AG04449 (cell line): ENCODE measurements around the gene TIGD6.

ENCODE experiments used
- CTCF ChIA-PET: fragments of 350-600 bp; formaldehyde crosslinking; extraction: SDS; loops from one replicate; lab custom pipeline; 2021; ENCODE audit warnings: antibody characterized with exemption; lab: Yijun Ruan, JAX
- POLR2A ChIA-PET: fragments of 400-600, 350-600 bp; formaldehyde crosslinking; extraction: SDS; loops from one replicate; lab custom pipeline; 2020; ENCODE audit warnings: antibody characterized with exemption, inconsistent platforms; lab: Yijun Ruan, JAX
- DNase-seq: peaks from one replicate; pipeline ENCODE4 v3.0.0-alpha.2; 2010; ENCODE audit warnings: low read depth, low spot score
- H3K4me3 ChIP-seq: 2 replicates; pipeline ENCODE4 v1.5.1; 2011; ENCODE audit warnings: low read depth, mild to moderate bottlenecking, control low read depth, low read length
- CTCF ChIP-seq: IDR thresholded peaks from one replicate; pipeline ENCODE4 v1.5.1; 2011; ENCODE audit warnings: mild to moderate bottlenecking, moderate library complexity, low read length, control low read depth, inconsistent platforms; ENCODE audit not compliant: insufficient read depth; ENCODE audit errors: missing control alignments

TIGD6 gene

GRCh38 chr5:149982505-149982904, 17.9 kb downstream of the TIGD6 start:
- no peak overlapping the region for H3K4me3 ChIP-seq
- no peak for DNase-seq
- TF ChIP-seq CTCF = no peak
- ChIA-PET CTCF (interaction anchor here (1.0 to 6.8 kb wide), 7 partner anchors 9 to 155 kb away, joined by 3 to 61 read pairs (median 5); no protein-coding TSS in a partner anchor), POLR2A (no interaction called here)

GRCh38 chr5:149981206-149981605, 19.2 kb downstream of the TIGD6 start:
- H3K4me3 ChIP-seq = no peak overlapping the region
- no peak for TF ChIP-seq CTCF
- ChIA-PET POLR2A (no interaction called here), CTCF (interaction anchor here (0.8 to 6.8 kb wide), 5 partner anchors 10 to 153 kb away, joined by 3 to 61 read pairs (median 33); no protein-coding TSS in a partner anchor)
- DNase-seq = no peak

GRCh38 chr5:149979896-149980295, 20.6 kb downstream of the TIGD6 start:
- CTCF ChIA-PET = interaction anchor here (0.9 to 6.8 kb wide), 5 partner anchors 11 to 144 kb away, joined by 3 to 61 read pairs (median 4); partner anchors contain the start of gene SLC26A2
- DNase-seq = no peak
- no peak for TF ChIP-seq CTCF
- POLR2A ChIA-PET = no interaction called here
- no peak overlapping the region for H3K4me3 ChIP-seq

- H3K4me3 ChIP-seq = no peak overlapping the region
- no peak for TF ChIP-seq CTCF
- ChIA-PET CTCF (interaction anchor here (0.9 to 3.8 kb wide), 7 partner anchors 11 to 143 kb away, joined by 3 to 25 read pairs (median 7); no protein-coding TSS in a partner anchor), POLR2A (no interaction called here)
- no peak for DNase-seq
These were observed 25.0 kb downstream of the TIGD6 start for GRCh38 chr5:149975409-149975808.

GRCh38 chr5:149969181-149969930, 31.1 kb downstream of the TIGD6 start:
- CTCF ChIA-PET = interaction anchor here (0.9 to 14.3 kb wide), 7 partner anchors 8 to 332 kb away, joined by 3 to 429 read pairs (median 4); partner anchors contain the start of gene SLC26A2
- no peak for TF ChIP-seq CTCF
- POLR2A ChIA-PET = interaction anchor here (1.4 kb wide), 1 partner anchor 9 kb away, joined by 7 read pairs; the partner anchor contains the start of gene SLC26A2
- no peak for DNase-seq
- H3K4me3 ChIP-seq = no peak overlapping the region

GRCh38 chr5:149966946-149967345, 33.5 kb downstream of the TIGD6 start:
- no peak for TF ChIP-seq CTCF
- DNase-seq = no peak
- no peak overlapping the region for H3K4me3 ChIP-seq
- POLR2A ChIA-PET = no interaction called here
- CTCF ChIA-PET = interaction anchor here (0.8 to 14.3 kb wide), 7 partner anchors 10 to 134 kb away, joined by 3 to 429 read pairs (median 5); no protein-coding TSS in a partner anchor
